Kidney (tissue), 14 donors: ENCODE data around the gene TCF19. TPM values are rescaled to one million over a fixed set of nuclear protein-coding genes. Genes with fewer than 3 reads are reported as not detected.
A peak's percentile ranks its signal among the peaks of the same experiment; 100 is the strongest.

Experiments used
- DNase-seq, 5 donors: peaks; one replicate each; pipeline ENCODE4 v3.0.0-alpha.2; 2013 to 2020
- FAIRE-seq: peaks from 2 replicates; lab custom pipeline; 2012; peaks lifted over from hg19 to GRCh38; lab: Jason Lieb, UNC
- H3K27ac ChIP-seq, 2 donors: one replicate each; pipeline ENCODE4 v1.7.0; 2013; ENCODE audit warnings: low read depth in 2 of 2, low read length in 2 of 2, inconsistent platforms in 1 of 2
- H3K27me3 ChIP-seq: one replicate; pipeline ENCODE4 v1.7.1; 2013; ENCODE audit warnings: low read length, inconsistent platforms; ENCODE audit not compliant: control insufficient read depth, insufficient read depth
- H3K36me3 ChIP-seq, 3 donors: one replicate each; pipeline versions ENCODE4 v1.7.0 to v1.7.1; 2013; ENCODE audit warnings: low read length in 3 of 3, control low read depth in 1 of 3, inconsistent platforms in 1 of 3; ENCODE audit not compliant: insufficient read depth in 3 of 3, control insufficient read depth in 2 of 3
- H3K4me1 ChIP-seq, 3 donors: one replicate each; pipeline versions ENCODE4 v1.7.0 to v1.7.1; 2013; ENCODE audit warnings: low read length in 3 of 3, inconsistent platforms in 1 of 3, low read depth in 1 of 3; ENCODE audit not compliant: control insufficient read depth in 2 of 3, insufficient read depth in 2 of 3
- H3K4me3 ChIP-seq, 3 donors: one replicate each; pipeline versions ENCODE4 v1.7.0 to v1.8.1; 2013; ENCODE audit warnings: low read length in 3 of 3, control low read depth in 1 of 3, inconsistent platforms in 1 of 3
- H3K9ac ChIP-seq, 3 donors: one replicate each; pipeline versions ENCODE4 v1.7.0 to v1.7.1; 2013; ENCODE audit warnings: low read length in 3 of 3, control low read depth in 1 of 3, inconsistent platforms in 1 of 3
- H3K9me3 ChIP-seq, 3 donors: one replicate each; pipeline versions ENCODE4 v1.7.0 to v1.7.1; 2013; ENCODE audit warnings: low read length in 3 of 3, control low read depth in 1 of 3, inconsistent platforms in 1 of 3; ENCODE audit not compliant: control insufficient read depth in 2 of 3, insufficient read depth in 1 of 3
- intact Hi-C: fragments of 100-400 bp; cut with DNase I; formaldehyde crosslinking; loops from one replicate; pipeline ENCODE4 v1.11.1; 2022
- polyA plus RNA-seq: library from polyadenylated mRNA; stranded (reverse); fragments of 350-450 nt; fragmentation: Illumina TruSeq; extraction: RNeasy Lipid Tissue Mini Kit (QIAGEN cat#74804); gene quantifications from one replicate; pipeline ENCODE4 v1.2.3, GENCODE V29; 2014; ENCODE audit warnings: low read depth, low replicate concordance; ENCODE audit not compliant: insufficient read depth
- total RNA-seq: library from RNA; stranded (reverse); fragmentation: NEBNext Ultra II Directional; extraction: Animal tissue kit (Norgen Biotek cat#: 25700); gene quantifications from one replicate; pipeline ENCODE4 v1.2.1, GENCODE V29; 2021
- TF ChIP-seq, protein P1 (sequence below): IDR thresholded peaks from 3 replicates; pipeline ENCODE4 v1.5.1; 2012; ENCODE audit warnings: mild to moderate bottlenecking, moderate library complexity, borderline replicate concordance; ENCODE audit not compliant: insufficient read depth; ENCODE audit errors: extremely low read depth
- donor health status: control.
- donor health status: control.
- donor health status: control.
- donor health status: control.
- donor health status: control.
- donor health status: DM: yes; HTN: yes; CAD: no.
- donor health status: Normal renal cell carcinoma (clear cell type).

TCF19 gene
- total and polyA plus RNA-seq, 2 donors from 2014 or later, result 5.1 to 7.1 TPM

DNA sequence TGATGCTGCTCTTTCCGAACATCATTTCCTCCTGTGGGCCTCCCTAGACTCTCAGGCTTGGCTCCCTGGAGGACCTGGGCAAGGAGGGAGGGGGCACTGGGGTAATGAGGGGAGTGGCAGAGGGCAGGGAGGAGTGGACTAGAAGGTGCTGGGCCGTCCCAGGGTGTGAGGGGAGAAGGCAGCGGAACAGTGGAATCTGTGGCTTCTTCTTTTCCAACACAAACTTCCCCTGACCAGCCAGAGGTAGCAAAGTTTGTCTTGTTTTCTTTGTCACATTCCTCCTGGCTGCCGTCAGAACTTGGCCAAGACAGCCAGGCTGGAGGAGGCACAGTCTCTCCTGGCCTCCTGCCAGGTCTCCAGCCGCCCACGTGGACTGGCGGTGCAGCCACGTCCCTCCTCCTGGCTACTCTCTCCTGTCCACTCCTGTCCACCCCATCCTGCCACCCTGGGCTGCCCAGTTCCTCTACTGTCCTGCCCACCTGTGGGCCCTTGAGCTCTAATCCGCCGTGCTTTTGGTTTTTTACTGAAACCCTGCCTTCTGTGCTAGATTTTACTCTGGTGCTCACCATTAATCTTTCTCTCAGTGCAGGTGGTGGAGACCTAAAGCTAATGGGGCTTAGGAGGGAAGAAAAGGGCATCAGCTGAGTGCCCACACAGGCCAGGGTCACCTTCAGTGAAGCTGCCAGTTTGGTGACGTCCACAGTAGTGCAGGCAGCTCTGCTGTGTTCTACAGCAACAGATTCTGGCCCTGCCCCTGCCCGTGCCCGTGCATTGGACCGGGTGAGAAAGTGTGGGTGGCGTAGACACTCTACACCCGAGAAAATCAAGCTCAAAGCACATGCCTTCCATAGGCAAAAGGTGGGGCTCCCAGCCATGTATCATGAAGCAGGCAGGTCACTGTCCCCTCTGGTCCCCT, 35.3 kb upstream of the TCF19 start:
- no peaks in the 10 kb centered on the region for H3K9me3 ChIP-seq
- H3K9ac ChIP-seq, result no peak overlapping the region
- FAIRE-seq (no peak), DNase-seq (peak in 4 of 5 donors; percentile 83 to 96 (median 91))
- TF ChIP-seq, protein P1, sequence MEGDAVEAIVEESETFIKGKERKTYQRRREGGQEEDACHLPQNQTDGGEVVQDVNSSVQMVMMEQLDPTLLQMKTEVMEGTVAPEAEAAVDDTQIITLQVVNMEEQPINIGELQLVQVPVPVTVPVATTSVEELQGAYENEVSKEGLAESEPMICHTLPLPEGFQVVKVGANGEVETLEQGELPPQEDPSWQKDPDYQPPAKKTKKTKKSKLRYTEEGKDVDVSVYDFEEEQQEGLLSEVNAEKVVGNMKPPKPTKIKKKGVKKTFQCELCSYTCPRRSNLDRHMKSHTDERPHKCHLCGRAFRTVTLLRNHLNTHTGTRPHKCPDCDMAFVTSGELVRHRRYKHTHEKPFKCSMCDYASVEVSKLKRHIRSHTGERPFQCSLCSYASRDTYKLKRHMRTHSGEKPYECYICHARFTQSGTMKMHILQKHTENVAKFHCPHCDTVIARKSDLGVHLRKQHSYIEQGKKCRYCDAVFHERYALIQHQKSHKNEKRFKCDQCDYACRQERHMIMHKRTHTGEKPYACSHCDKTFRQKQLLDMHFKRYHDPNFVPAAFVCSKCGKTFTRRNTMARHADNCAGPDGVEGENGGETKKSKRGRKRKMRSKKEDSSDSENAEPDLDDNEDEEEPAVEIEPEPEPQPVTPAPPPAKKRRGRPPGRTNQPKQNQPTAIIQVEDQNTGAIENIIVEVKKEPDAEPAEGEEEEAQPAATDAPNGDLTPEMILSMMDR, result no peak
- intact Hi-C loops, result no loop called here
- no peaks in the 10 kb centered on the region for H3K27me3 ChIP-seq
- H3K36me3 ChIP-seq, result no peaks in the 10 kb centered on the region
- no peak overlapping the region for H3K4me3 ChIP-seq
- peaks cover 0 to 11% (median 0%) of the 10 kb centered on the region in 3 donors for H3K4me1 ChIP-seq
- H3K27ac ChIP-seq, result peak overlapping the region; percentile 51 to 59

DNA sequence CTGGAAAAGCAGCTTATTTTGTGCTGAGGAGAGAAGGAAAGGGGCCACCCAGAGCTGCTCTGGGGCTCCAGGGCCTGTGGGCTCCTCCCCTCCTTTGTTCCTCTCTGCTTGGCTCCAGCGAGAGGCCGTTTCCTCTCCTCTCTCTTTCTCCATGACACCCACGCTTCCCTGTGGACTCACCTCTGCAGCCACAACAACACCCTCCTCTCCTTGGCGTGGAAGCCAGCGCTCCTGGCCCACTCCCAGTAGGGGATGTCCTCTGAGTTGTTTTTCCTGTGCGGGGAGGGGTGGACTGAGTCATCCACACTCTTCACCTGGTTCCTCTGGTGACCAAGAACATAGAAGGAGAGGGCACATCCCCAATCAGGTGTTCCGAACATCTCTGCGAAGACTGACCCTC, 33.2 kb upstream of the TCF19 start:
- no peak overlapping the region for H3K4me3 ChIP-seq
- H3K4me1 ChIP-seq, result peaks cover 0 to 11% (median 0%) of the 10 kb centered on the region in 3 donors
- DNase-seq (peak in 1 of 5 donors; percentile 91), FAIRE-seq (no peak)
- H3K9ac ChIP-seq, result no peak overlapping the region
- TF ChIP-seq, protein P1, result no peak
- no peaks in the 10 kb centered on the region for H3K36me3 ChIP-seq
- H3K27ac ChIP-seq, result no peak overlapping the region
- H3K27me3 ChIP-seq, result no peaks in the 10 kb centered on the region
- intact Hi-C loops, result no loop called here
- no peaks in the 10 kb centered on the region for H3K9me3 ChIP-seq

DNA sequence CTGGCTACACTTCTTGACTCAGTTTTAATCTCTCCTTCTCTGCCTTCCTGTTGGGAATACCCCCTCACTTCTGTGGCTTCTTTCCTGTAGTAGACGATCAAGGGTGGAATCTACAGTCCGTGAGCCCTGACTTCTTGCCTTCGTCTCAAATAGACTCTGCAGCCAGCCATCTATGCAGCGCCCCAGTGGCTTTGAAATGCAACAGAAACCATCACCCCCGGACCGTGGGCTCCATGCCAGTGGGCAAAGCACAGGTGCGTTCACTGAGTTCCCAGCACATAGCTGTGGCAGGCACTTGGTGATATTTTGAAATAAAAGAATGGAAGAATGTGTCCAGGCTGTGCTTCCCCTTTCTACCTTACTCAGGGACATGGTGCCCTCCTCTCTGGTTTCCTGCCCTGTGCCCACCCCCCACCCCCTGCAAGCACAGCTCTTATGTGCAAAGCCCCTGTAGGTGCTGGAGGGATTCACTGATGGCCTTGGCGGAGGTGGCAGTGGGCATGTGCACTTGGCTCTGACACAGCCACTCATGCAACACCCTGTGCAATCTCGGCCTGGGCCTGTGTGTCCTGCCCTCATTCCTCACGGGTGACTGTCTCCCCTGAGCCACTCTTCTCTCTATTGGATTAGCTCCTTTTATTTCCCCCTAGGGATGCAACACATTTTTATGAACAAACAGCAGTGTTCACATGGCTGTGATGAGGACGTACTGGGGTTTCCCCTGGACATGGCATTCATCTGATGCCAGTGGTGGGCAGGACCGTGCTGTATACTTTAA, 32.6 kb upstream of the TCF19 start:
- H3K27me3 ChIP-seq, result no peaks in the 10 kb centered on the region
- H3K36me3 ChIP-seq, result no peaks in the 10 kb centered on the region
- no peak overlapping the region for H3K4me3 ChIP-seq
- DNase-seq, result no peak
- no peak overlapping the region for H3K9ac ChIP-seq
- H3K9me3 ChIP-seq, result no peaks in the 10 kb centered on the region
- no peak overlapping the region for H3K27ac ChIP-seq
- peaks cover 0 to 11% (median 0%) of the 10 kb centered on the region in 3 donors for H3K4me1 ChIP-seq
- intact Hi-C loops, result no loop called here
- no peak for FAIRE-seq
- TF ChIP-seq, protein P1, result no peak
